Esophagus muscularis mucosa (tissue), 4 donors: ENCODE results near the gene ZNF385D. TPM values are rescaled to one million over a fixed set of nuclear protein-coding genes. Genes with fewer than 3 reads are reported as not detected.

Experiments
- DNase-seq: peaks from one replicate; pipeline ENCODE4 v3.0.0-alpha.2; 2017; ENCODE audit errors: extremely low spot score
- H3K27ac ChIP-seq, 4 donors: fragments of 200-600 bp; sonication (generic); replicated peaks in 1 of 4; 1 replicate in 3 of 4; 2 replicates in 1 of 4; pipeline ENCODE4 v1.5.1; 2016 to 2019; ENCODE audit warnings: mild to moderate bottlenecking in 1 of 4
- H3K27me3 ChIP-seq, 4 donors: fragments of 200-600 bp; sonication (generic); one replicate each; pipeline versions ENCODE4 v1.5.1 to v1.6.0; 2016 to 2019
- H3K36me3 ChIP-seq, 4 donors: fragments of 200-600 bp; sonication (generic); one replicate each; pipeline ENCODE4 v1.5.1; 2016 to 2019
- H3K4me1 ChIP-seq, 4 donors: fragments of 200-600 bp; sonication (generic); one replicate each; pipeline ENCODE4 v1.5.1; 2016 to 2019
- H3K4me3 ChIP-seq, 4 donors: fragments of 200-600 bp; sonication (generic); 1 replicate in 2 of 4; 2 replicates in 2 of 4; pipeline ENCODE4 v1.5.1; 2016 to 2019; ENCODE audit warnings: mild to moderate bottlenecking in 4 of 4, moderate library complexity in 1 of 4
- H3K9me3 ChIP-seq, 4 donors: fragments of 200-600 bp; sonication (generic); 1 replicate in 3 of 4; 2 replicates in 1 of 4; pipeline ENCODE4 v1.5.1; 2016 to 2019
- EP300 ChIP-seq: sonication (generic); formaldehyde crosslinking; IDR thresholded peaks from one replicate; pipeline ENCODE4 v1.6.1; 2017; ENCODE audit warnings: antibody characterized with exemption
- POLR2A ChIP-seq: fragments of 450-650 bp; IDR thresholded peaks from one replicate; pipeline ENCODE4 v1.6.1; 2017; ENCODE audit warnings: antibody characterized with exemption, moderate library complexity, mild to moderate bottlenecking, low read depth
- POLR2AphosphoS5 ChIP-seq, 2 donors: sonication (generic); formaldehyde crosslinking; IDR thresholded peaks; one replicate each; pipeline ENCODE4 v1.6.1; 2017; ENCODE audit warnings: antibody characterized with exemption in 2 of 2
- WGBS: methylation state at CpG from one replicate; pipeline ENCODE4 v1.1.5; 2018; 5-methylcytosine and 5-hydroxymethylcytosine counted together
- intact Hi-C: fragments of 100-400 bp; cut with DNase I; formaldehyde crosslinking; loops from one replicate; pipeline ENCODE4 v1.15.1; 2023
- total RNA-seq, 4 donors: library from RNA; depleted of rRNA; stranded (reverse); fragments of >200 nt; gene quantifications; one replicate each; pipeline versions ENCODE4 v1.1.0 to v1.2.1, GENCODE V29; 2016
- TF ChIP-seq, protein P1 (sequence below), 3 experiments: fragments of 200-600 bp in 2 of 3; fragments of 450-650 bp in 1 of 3; sonication (generic) in 2 of 3; IDR thresholded peaks; one replicate each; pipeline ENCODE4 v1.5.1; 2017 to 2019; ENCODE audit warnings: antibody characterized with exemption in 3 of 3, mild to moderate bottlenecking in 2 of 3, moderate library complexity in 1 of 3

The ZNF385D gene
- total RNA-seq, 4 donors from 2014 or later, result 7.7 to 11.2 (median 8.2) TPM

DNA sequence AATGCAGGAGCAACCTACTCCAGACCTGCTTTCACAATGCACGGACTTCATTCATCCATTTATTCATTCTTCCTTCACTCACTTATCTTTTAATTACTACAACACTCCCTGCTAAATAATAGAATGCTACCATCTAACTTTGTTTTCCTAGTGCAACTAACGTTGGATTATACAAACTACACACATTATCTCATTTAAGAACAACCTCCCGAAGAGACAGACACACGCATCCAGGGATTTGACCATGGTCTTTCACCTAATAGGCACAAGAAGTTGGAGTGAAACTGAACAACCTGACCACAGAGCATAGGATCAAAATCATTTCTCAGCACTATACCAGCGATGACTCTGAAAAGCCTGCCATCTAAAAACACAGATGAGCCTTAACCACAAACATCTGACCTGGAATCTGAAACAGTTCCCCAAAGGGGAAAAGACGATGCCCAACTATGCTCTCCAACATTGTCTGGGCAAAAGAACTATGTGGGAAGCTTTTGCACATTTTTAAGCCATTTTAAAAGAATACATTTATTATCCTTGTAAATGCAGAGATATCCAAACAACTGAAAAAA, 21.0 kb downstream of the ZNF385D start:
- Histone ChIP-seq H3K9me3 (peaks cover 0 to 6% (median 3%) of the 10 kb centered on the region in 4 donors), H3K36me3 (no peaks in the 10 kb centered on the region), H3K4me1 (peaks cover 0 to 17% (median 5%) of the 10 kb centered on the region in 4 donors), H3K4me3 (no peak overlapping the region), H3K27ac (no peak overlapping the region), H3K27me3 (no peaks in the 10 kb centered on the region)
- TF ChIP-seq, protein P1, sequence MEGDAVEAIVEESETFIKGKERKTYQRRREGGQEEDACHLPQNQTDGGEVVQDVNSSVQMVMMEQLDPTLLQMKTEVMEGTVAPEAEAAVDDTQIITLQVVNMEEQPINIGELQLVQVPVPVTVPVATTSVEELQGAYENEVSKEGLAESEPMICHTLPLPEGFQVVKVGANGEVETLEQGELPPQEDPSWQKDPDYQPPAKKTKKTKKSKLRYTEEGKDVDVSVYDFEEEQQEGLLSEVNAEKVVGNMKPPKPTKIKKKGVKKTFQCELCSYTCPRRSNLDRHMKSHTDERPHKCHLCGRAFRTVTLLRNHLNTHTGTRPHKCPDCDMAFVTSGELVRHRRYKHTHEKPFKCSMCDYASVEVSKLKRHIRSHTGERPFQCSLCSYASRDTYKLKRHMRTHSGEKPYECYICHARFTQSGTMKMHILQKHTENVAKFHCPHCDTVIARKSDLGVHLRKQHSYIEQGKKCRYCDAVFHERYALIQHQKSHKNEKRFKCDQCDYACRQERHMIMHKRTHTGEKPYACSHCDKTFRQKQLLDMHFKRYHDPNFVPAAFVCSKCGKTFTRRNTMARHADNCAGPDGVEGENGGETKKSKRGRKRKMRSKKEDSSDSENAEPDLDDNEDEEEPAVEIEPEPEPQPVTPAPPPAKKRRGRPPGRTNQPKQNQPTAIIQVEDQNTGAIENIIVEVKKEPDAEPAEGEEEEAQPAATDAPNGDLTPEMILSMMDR (IDR thresholded peaks at IDR 0.05), result no peak
- no peak for TF ChIP-seq EP300
- TF ChIP-seq POLR2A, result no peak
- TF ChIP-seq POLR2AphosphoS5 (IDR thresholded peaks at IDR 0.05), result no peak
- DNase-seq, result no peak
- WGBS, result 79% methylated on average over 6 of the region's 6 CpGs
- intact Hi-C loops, result no loop called here

DNA sequence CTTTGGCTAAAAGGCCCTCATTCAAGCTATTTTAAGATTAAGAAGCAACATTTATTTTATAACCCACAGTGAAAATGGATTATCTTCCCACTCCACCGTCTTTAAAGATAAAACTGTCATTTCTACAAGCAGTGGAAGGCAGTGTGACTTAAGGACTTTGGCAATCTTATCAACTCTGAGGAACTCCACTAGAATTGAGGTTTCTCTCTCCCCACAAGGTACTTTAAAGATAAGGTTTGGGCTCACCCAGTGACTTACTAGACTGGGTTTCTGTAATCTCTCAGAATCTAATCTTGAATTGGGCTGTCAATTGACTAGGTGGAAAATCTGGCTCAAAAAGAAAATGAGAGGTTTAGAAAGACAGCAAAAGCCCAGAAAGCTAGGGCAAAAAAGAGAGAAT, 21.7 kb downstream of the ZNF385D start:
- DNase-seq, result no peak

DNA sequence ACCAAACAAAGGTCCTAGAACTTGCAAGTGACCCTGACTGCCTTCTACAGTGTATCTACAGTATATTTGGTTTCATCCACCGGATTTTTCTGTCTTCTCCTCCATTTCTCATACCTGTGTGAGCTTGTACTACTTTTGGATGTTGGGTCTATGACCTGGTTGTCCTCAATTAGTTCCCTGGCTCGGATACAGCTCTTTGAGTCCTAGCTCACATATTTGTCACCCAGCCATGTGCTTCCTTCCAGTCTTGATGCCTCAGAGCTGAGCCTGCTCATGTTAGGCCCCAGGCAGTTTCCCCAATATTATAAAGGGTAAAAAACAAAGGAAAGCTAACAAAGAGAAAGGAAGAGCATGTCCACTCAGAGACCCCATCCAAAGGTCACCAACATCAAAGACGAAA, 28.2 kb downstream of the ZNF385D start:
- H3K9me3 ChIP-seq, result peaks cover 0 to 6% (median 3%) of the 10 kb centered on the region in 4 donors
- intact Hi-C loops, result no loop called here
- no peaks in the 10 kb centered on the region for H3K27me3 ChIP-seq
- H3K36me3 ChIP-seq, result no peaks in the 10 kb centered on the region
- no peak overlapping the region for H3K4me3 ChIP-seq
- H3K4me1 ChIP-seq, result peaks cover 4 to 22% (median 19%) of the 10 kb centered on the region in 4 donors
- TF ChIP-seq, protein P1 (IDR thresholded peaks at IDR 0.05), result no peak
- TF ChIP-seq POLR2AphosphoS5 (IDR thresholded peaks at IDR 0.05), result no peak
- TF ChIP-seq EP300, result no peak
- no peak for TF ChIP-seq POLR2A
- H3K27ac ChIP-seq, result no peak overlapping the region
- no peak for DNase-seq
- 69% methylated on average over 3 of the region's 3 CpGs for WGBS

More for the DNA sequence above, 21.7 kb downstream of the ZNF385D start:
- H3K4me1 ChIP-seq, result peaks cover 0 to 17% (median 5%) of the 10 kb centered on the region in 4 donors
- no peak overlapping the region for H3K4me3 ChIP-seq
- no peaks in the 10 kb centered on the region for H3K36me3 ChIP-seq
- 58% methylated on average over 1 of the region's 1 CpG for WGBS
- peaks cover 0 to 6% (median 3%) of the 10 kb centered on the region in 4 donors for H3K9me3 ChIP-seq
- no peaks in the 10 kb centered on the region for H3K27me3 ChIP-seq
- H3K27ac ChIP-seq, result no peak overlapping the region
- intact Hi-C loops, result no loop called here
- TF ChIP-seq POLR2A (no peak), POLR2AphosphoS5 (IDR thresholded peaks at IDR 0.05) (no peak), EP300 (no peak)
- TF ChIP-seq, protein P1 (IDR thresholded peaks at IDR 0.05), result no peak

DNA sequence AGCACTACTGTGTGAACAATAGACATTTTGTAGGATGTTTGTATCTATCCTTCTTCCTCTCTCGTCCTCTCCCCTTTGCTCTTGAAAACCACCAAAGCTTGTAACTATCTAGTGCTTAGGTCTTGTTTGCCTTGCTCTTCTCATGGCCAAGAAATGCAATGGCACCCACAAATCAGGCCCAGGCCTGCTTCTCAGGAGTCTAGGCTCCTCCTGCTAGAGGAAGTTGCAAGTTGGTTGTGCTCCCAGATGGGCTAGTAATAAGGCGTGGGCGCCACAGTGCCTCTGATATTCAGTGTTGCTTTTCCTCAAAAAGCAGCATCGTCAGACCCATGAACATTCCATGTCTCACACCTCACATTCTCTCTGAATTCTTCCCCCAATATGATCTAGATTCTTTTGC, 28.7 kb downstream of the ZNF385D start:
- intact Hi-C loops, result no loop called here
- no peak for DNase-seq
- no peaks in the 10 kb centered on the region for H3K27me3 ChIP-seq
- H3K27ac ChIP-seq, result no peak overlapping the region
- 92% methylated on average over 4 of the region's 4 CpGs for WGBS
- no peaks in the 10 kb centered on the region for H3K36me3 ChIP-seq
- H3K4me1 ChIP-seq, result peaks cover 4 to 27% (median 20%) of the 10 kb centered on the region in 4 donors
- TF ChIP-seq POLR2A, result no peak
- TF ChIP-seq POLR2AphosphoS5 (IDR thresholded peaks at IDR 0.05), result no peak
- no peak for TF ChIP-seq EP300
- TF ChIP-seq, protein P1 (IDR thresholded peaks at IDR 0.05), result no peak
- no peak overlapping the region for H3K4me3 ChIP-seq
- peaks cover 0 to 6% (median 2%) of the 10 kb centered on the region in 4 donors for H3K9me3 ChIP-seq
